ENCODE data around the gene ATF7IP2.

DNA sequence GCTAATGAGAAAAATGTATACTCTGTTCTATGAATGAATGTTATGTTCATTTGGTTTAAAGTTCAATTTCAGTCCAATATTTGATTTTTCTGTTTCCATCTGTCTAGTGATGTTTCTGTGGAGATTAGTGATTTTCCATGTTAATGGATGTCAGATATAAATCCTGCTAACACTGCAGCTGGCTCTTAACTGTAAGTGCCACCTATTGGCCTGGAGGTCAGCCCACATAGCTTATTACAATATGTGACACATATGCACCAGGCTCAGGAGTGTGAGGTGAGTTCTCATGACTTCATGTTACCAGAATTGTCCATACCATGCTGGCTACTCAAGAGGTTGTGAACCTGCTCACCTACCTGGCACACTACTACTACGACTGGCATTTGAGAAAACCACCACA lies 17.1 kb downstream of the ATF7IP2 start:
- TF ChIP-seq, protein P1, sequence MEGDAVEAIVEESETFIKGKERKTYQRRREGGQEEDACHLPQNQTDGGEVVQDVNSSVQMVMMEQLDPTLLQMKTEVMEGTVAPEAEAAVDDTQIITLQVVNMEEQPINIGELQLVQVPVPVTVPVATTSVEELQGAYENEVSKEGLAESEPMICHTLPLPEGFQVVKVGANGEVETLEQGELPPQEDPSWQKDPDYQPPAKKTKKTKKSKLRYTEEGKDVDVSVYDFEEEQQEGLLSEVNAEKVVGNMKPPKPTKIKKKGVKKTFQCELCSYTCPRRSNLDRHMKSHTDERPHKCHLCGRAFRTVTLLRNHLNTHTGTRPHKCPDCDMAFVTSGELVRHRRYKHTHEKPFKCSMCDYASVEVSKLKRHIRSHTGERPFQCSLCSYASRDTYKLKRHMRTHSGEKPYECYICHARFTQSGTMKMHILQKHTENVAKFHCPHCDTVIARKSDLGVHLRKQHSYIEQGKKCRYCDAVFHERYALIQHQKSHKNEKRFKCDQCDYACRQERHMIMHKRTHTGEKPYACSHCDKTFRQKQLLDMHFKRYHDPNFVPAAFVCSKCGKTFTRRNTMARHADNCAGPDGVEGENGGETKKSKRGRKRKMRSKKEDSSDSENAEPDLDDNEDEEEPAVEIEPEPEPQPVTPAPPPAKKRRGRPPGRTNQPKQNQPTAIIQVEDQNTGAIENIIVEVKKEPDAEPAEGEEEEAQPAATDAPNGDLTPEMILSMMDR (IDR thresholded peaks at IDR 0.05): no peak
- TF ChIP-seq EP300 (IDR thresholded peaks at IDR 0.05): no peak
